ENCODE data around the gene SLC29A1. TPM values are rescaled to one million over a fixed set of nuclear protein-coding genes. Genes with fewer than 3 reads are reported as not detected.

SLC29A1 gene
- total and polyA plus RNA-seq, 2 of the 8 experiments (the other 6 are each of a cell fraction or from before 2014, with no cell fraction given) = 187 to 558 TPM

GRCh38 chr6:44225579-44226325 lies 2.4 kb downstream of the SLC29A1 start (continued):
- TF ChIP-seq ATF3 (IDR thresholded peaks at IDR 0.05; ENCODE audit: insufficient read depth, low read depth, low read length) (no peak), POU5F1 (IDR thresholded peaks at IDR 0.05; ENCODE audit: low read depth, low read length) (no peak), YY1 (IDR thresholded peaks at IDR 0.05; ENCODE audit: low read depth, low read length) (no peak), KDM5A (IDR thresholded peaks at IDR 0.05; ENCODE audit: low read length) (no peak), SIX5 (IDR thresholded peaks at IDR 0.05; ENCODE audit: low read depth, low read length) (no peak), CEBPB (IDR thresholded peaks at IDR 0.05; ENCODE audit: low read depth, low read length) (no peak), TAF7 (optimal IDR thresholded peaks at IDR 0.05; ENCODE audit: borderline replicate concordance, low read depth, low read length) (no peak), HDAC2 (IDR thresholded peaks at IDR 0.05; ENCODE audit: borderline replicate concordance in 1 of 2, low read depth in 2 of 2, low read length in 2 of 2) (no peak)
